ENCODE results near the gene PDLIM7.
"Not testable (repeated sequence)": the region's sequence is repeated elsewhere in the genome, so short reads cannot be mapped to it uniquely, and the experiment has no call there.

PDLIM7 gene

DNA sequence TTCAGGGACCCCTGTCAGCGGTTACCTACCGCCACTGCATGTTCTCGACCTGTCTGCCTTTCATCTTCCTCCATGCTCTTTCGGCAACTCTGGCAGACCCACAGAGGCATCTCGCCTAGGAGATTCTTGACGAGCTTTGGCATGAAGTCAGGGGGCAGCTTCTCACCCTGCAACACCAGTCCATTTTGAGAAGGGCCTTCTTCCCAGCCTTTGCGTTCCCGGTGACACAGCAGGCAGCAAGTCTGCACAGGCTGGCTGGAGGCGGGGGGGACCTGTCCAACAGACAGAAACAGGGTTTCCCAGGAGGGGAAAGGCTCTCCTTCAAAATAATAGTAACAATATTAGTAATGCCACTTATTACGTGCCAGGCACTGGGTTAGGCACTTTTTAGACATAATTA is 41.5 kb upstream of the PDLIM7 start:
- no peak for DNase-seq (ENCODE audit: low read depth, low spot score)
- no peak overlapping the region for H3K4me3 ChIP-seq (ENCODE audit: low read depth, low read length)

DNA sequence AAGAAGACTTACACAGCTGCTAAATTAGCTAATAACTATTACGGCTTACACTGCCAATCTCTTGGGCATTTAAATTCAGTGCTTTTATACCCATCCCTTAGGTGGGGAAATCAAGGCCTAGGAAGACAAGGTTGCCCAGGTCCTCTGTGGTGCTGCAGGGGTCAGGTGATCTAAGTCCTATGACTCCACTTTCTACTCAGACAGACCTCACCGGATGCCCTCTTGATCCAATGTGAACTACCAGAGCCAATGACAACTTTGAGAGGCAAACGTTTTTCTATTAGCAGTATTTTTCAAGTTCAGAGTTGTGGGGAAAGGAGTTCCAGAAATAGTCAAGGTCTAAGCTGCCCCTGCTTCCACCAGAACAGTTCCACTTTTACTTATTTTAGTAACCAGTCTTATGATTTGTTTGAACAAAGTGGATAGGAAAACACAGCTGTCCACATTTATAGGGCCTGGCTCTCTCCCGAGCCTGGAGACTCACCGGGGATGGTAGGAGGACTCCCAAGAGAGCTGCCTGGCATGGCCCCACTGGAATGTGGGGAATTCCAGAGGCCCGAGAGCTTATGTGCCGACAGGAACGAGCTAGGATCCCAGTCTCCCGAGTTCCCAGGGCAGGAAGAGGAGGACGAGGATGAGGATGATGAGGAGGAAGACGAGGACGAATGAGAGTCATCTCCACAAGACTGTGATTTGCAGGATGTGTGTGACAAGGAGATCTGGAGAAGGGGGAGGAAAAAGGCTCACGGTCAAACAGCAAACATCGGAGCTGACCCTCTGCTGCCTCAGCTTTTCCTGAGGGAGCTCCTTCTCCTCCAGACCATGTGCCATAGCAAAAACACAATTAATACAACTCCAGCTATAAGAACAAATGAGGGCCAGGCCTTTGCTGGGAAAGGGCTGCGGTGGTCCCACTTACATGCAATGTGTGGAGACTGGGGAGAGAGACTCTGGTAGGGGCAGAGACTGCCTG is 40.3 kb upstream of the PDLIM7 start:
- DNase-seq (ENCODE audit: low read depth, low spot score): peak; percentile 67
- in situ Hi-C loops (cut with HindIII; ENCODE audit: low sequenced_read_pairs): no loop called here
- no peak overlapping the region for H3K4me3 ChIP-seq (ENCODE audit: low read depth, low read length)

More for the DNA sequence above, 41.5 kb upstream of the PDLIM7 start:
- TF ChIP-seq, protein P1, sequence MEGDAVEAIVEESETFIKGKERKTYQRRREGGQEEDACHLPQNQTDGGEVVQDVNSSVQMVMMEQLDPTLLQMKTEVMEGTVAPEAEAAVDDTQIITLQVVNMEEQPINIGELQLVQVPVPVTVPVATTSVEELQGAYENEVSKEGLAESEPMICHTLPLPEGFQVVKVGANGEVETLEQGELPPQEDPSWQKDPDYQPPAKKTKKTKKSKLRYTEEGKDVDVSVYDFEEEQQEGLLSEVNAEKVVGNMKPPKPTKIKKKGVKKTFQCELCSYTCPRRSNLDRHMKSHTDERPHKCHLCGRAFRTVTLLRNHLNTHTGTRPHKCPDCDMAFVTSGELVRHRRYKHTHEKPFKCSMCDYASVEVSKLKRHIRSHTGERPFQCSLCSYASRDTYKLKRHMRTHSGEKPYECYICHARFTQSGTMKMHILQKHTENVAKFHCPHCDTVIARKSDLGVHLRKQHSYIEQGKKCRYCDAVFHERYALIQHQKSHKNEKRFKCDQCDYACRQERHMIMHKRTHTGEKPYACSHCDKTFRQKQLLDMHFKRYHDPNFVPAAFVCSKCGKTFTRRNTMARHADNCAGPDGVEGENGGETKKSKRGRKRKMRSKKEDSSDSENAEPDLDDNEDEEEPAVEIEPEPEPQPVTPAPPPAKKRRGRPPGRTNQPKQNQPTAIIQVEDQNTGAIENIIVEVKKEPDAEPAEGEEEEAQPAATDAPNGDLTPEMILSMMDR (IDR thresholded peaks at IDR 0.05; ENCODE audit: low read depth, low read length): no peak
- in situ Hi-C loops (cut with HindIII; ENCODE audit: low sequenced_read_pairs): no loop called here

DNA sequence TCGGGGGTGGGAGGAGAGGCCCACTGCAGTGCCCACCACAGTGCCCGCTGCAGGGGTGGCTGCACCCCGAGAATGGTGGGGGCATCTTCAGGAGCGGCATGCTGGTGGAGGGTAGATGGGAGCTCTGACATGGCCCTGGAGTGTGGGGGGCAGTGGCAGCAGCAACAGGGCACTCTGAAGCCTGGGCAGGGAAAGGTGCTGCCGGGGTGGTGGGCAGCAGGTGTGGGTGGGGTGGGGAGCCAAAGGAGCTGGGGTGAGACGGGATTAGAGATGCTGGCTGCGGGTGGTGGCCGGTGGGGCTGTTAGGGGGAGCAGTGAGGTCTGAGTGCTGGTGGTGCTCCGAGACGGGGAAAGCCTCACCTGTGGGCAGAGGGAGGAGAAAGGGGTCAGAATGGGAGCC is 39.0 kb upstream of the PDLIM7 start:
- TF ChIP-seq, protein P1 (IDR thresholded peaks at IDR 0.05; ENCODE audit: low read depth, low read length): no peak
- no peak overlapping the region for H3K4me3 ChIP-seq (ENCODE audit: low read depth, low read length)
- no peak for DNase-seq (ENCODE audit: low read depth, low spot score)
- in situ Hi-C loops (cut with HindIII; ENCODE audit: low sequenced_read_pairs): no loop called here

More for the DNA sequence above, 40.3 kb upstream of the PDLIM7 start:
- TF ChIP-seq, protein P1 (IDR thresholded peaks at IDR 0.05; ENCODE audit: low read depth, low read length): no peak

DNA sequence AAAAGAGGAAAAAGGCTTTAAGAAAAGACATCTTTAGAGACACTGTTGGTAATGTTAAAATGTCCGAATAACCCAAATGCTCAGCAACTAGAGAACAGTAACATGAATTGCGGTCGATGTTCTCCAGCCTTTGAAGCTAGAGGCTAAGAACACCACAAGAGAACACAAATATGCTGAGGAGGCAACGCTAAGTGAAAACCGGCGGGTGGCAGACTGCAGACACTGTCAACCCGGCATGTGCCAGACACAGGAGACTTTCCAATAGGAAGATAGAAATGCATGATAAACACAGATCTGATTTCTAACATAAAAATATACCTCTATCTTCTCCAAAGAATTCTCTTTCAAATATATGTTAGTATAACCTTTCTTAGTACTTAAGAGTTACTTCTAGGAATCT is 37.7 kb upstream of the PDLIM7 start:
- in situ Hi-C loops (cut with HindIII; ENCODE audit: low sequenced_read_pairs): no loop called here
- DNase-seq (ENCODE audit: low read depth, low spot score): no peak
- TF ChIP-seq, protein P1 (IDR thresholded peaks at IDR 0.05; ENCODE audit: low read depth, low read length): no peak
- H3K4me3 ChIP-seq (ENCODE audit: low read depth, low read length): no peak overlapping the region

DNA sequence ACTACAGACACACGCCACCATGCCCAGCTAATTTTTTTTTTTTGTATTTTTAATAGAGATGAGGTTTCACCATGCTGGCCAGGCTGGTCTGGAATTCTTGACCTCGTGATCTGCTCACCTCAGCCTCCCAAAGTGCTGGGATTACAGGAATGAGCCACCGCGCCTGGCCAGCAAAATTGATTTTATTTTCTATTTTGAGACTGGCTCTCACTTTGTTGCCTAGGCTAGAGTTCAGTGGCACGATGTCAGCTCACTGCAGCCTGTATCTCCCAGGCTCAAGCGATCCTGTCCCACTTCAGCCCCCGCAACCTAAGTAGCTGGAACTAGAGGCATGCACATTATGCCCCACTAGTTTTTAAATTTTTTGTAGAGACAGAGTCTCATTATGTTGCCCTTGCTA is 37.0 kb upstream of the PDLIM7 start:
- H3K4me3 ChIP-seq (ENCODE audit: low read depth, low read length); in situ Hi-C loops (cut with HindIII; ENCODE audit: low sequenced_read_pairs); DNase-seq (ENCODE audit: low read depth, low spot score): not testable (repeated sequence)

DNA sequence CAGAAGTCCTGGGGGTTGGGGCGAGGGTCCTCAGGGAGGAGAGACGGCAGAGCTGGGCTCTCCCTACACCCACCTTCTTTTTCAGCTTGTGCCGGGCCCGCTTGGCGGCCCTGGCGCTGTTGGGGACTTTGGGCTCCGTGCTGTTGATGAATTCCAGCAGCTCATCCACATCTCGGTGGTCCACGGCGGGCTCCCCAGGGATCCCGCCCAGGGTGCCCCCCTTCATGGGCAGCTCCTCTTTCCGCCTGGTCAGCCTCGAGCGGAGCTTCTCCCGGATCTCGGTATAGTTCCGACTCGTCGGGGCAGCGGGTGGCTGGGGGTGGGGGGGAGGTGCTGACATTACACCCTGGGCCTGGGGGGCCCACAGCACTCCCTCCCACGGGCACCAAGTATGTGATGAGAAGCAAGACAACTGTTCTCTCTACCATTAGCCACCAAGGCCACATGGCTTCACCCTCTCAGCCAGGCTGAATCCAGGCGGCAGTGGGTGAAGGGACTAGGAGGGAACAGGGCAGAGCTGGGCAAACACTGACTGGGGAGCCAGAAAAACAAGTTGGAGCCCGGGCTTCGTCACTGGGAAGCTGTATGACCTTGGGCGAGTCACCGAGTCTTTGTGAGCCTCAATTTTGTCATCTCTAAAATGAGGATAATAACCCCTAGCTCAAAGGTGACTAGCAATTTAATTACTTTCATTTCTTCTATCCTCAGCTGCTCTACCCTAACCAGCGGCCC is 34.0 kb upstream of the PDLIM7 start:
- DNase-seq (ENCODE audit: low read depth, low spot score): no peak
- in situ Hi-C loops (cut with HindIII; ENCODE audit: low sequenced_read_pairs): no loop called here
- no peak overlapping the region for H3K4me3 ChIP-seq (ENCODE audit: low read depth, low read length)
- TF ChIP-seq, protein P1 (IDR thresholded peaks at IDR 0.05; ENCODE audit: low read depth, low read length): no peak

DNA sequence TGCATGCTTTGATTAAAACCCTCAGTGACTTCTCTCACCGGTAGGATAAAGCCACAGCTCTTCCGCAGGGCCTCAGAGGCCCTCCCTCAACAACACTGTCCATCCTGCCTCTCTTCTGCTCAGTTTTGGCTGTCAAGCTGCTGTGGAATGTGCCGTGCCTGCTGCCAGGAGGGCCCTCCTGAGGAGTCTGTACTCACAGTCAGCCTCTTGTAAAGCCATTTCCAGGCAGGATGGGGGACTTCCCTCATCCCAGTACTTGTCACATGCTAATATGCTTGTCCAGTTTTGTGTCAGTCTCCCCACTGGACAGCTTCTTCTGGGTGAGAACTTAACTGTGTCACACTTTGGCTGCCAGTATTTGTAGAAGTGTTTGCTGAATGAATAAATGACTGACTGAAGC is 33.2 kb upstream of the PDLIM7 start:
- DNase-seq (ENCODE audit: low read depth, low spot score): no peak
- no peak overlapping the region for H3K4me3 ChIP-seq (ENCODE audit: low read depth, low read length)
- TF ChIP-seq, protein P1 (IDR thresholded peaks at IDR 0.05; ENCODE audit: low read depth, low read length): no peak
- in situ Hi-C loops (cut with HindIII; ENCODE audit: low sequenced_read_pairs): no loop called here

All from astrocyte of the spinal cord (primary cell).